A549 (cell line): ENCODE results near the gene SUN1. TPM values are rescaled to one million over a fixed set of nuclear protein-coding genes. Genes with fewer than 3 reads are reported as not detected.
A peak's percentile ranks its signal among the peaks of the same experiment; 100 is the strongest.

Source experiments
- ATAC-seq, 2 experiments: fragments of 200-7000 bp in 1 of 2; fragments of >200 bp in 1 of 2; cut with Nextera tagmentation in 1 of 2; cut with Tn5 transposase in 1 of 2; 3 replicates each; pipeline versions ENCODE4 v1.8.0 to v1.9.1; 2018 to 2020; ENCODE audit warnings: mild to moderate bottlenecking in 1 of 2, moderate library complexity in 1 of 2
- CTCF ChIA-PET: fragments of 300-600 bp; sonication (Branson Sonifier 250); formaldehyde crosslinking; extraction: SDS; loops from one replicate; lab custom pipeline; 2021; ENCODE audit warnings: antibody characterized with exemption, inconsistent platforms; lab: Yijun Ruan, JAX
- POLR2A ChIA-PET: fragments of 350-600 bp; formaldehyde crosslinking; extraction: SDS; loops from one replicate; lab custom pipeline; 2021; ENCODE audit warnings: antibody characterized with exemption, inconsistent platforms; lab: Yijun Ruan, JAX
- DNase-seq, 2 experiments: peaks; one replicate each; pipeline versions ENCODE4 v3.0.0 to v3.0.0-alpha.2; 2011 to 2016; ENCODE audit warnings: low read depth in 1 of 2, low spot score in 1 of 2
- FAIRE-seq: peaks from 2 replicates; lab custom pipeline; 2011; peaks lifted over from hg19 to GRCh38; lab: Jason Lieb, UNC
- H3K27ac ChIP-seq, 2 experiments: fragments of >200 bp; sonication (Bioruptor Twin); formaldehyde crosslinking; 3 replicates each; pipeline ENCODE4 v1.5.1; 2016 to 2017
- H3K4me1 ChIP-seq: fragments of >200 bp; sonication (Bioruptor Twin); formaldehyde crosslinking; 3 replicates; pipeline ENCODE4 v1.6.1; 2016
- H3K4me2 ChIP-seq: fragments of >200 bp; sonication (Bioruptor Twin); formaldehyde crosslinking; 3 replicates; pipeline ENCODE4 v1.6.1; 2016
- H3K4me3 ChIP-seq: fragments of >200 bp; sonication (Bioruptor Twin); formaldehyde crosslinking; 3 replicates; pipeline ENCODE4 v1.5.1; 2016
- H3K9me3 ChIP-seq: fragments of >200 bp; sonication (Bioruptor Twin); formaldehyde crosslinking; 3 replicates; pipeline ENCODE4 v1.6.1; 2016
- ATOH8 ChIP-seq: fragments of 250-450 bp; sonication (Bioruptor Pico); IDR thresholded peaks from 2 replicates; pipeline ENCODE4 v1.5.0; 2020; ENCODE audit warnings: low read depth, mild to moderate bottlenecking, moderate library complexity
- BCL3 ChIP-seq: fragments of >200 bp; sonication (Bioruptor Twin); formaldehyde crosslinking; IDR thresholded peaks from 3 replicates; pipeline ENCODE4 v1.6.1; 2016
- CEBPB ChIP-seq, 2 experiments: fragments of >200 bp in 1 of 2; sonication (Bioruptor Twin) in 1 of 2; formaldehyde crosslinking in 1 of 2; IDR thresholded peaks; 2 replicates each; pipeline ENCODE4 v1.6.1; 2012 to 2016
- CHD4 ChIP-seq: fragments of 200-600 bp; sonication (generic); IDR thresholded peaks from 2 replicates; pipeline ENCODE4 v1.6.1; 2016; ENCODE audit warnings: antibody characterized with exemption, mild to moderate bottlenecking, borderline replicate concordance
- EHF ChIP-seq: fragments of 250-450 bp; sonication (Bioruptor Pico); IDR thresholded peaks from 2 replicates; pipeline ENCODE4 v1.5.0; 2020; ENCODE audit warnings: mild to moderate bottlenecking
- EHMT2 ChIP-seq: fragments of 200-600 bp; sonication (generic); IDR thresholded peaks from 2 replicates; pipeline ENCODE4 v1.6.1; 2016; ENCODE audit warnings: antibody characterized with exemption, low read depth, mild to moderate bottlenecking, moderate library complexity
- EP300 ChIP-seq, 2 experiments: fragments of >200 bp; sonication (Bioruptor Twin); formaldehyde crosslinking; IDR thresholded peaks; 2 replicates in 1 of 2; 3 replicates in 1 of 2; pipeline ENCODE4 v1.6.1; 2016 to 2017
- FOSB ChIP-seq: fragments of 250-450 bp; sonication (Bioruptor Pico); IDR thresholded peaks from 2 replicates; pipeline ENCODE4 v1.5.0; 2020; ENCODE audit warnings: mild to moderate bottlenecking, moderate library complexity
- FOSL2 ChIP-seq, 2 experiments: fragments of 450-650 bp in 1 of 2; fragments of >200 bp in 1 of 2; sonication (Bioruptor Twin) in 1 of 2; formaldehyde crosslinking; IDR thresholded peaks; 2 replicates each; pipeline versions ENCODE4 v1.5.0 to v1.6.1; 2016 to 2020; ENCODE audit warnings: mild to moderate bottlenecking in 1 of 2, moderate library complexity in 1 of 2
- FOXS1 ChIP-seq: fragments of 250-450 bp; sonication (Bioruptor Pico); IDR thresholded peaks from 2 replicates; pipeline ENCODE4 v1.5.0; 2020; ENCODE audit warnings: mild to moderate bottlenecking, moderate library complexity
- GATA3 ChIP-seq: IDR thresholded peaks from 2 replicates; pipeline ENCODE4 v1.6.1; 2012; ENCODE audit warnings: borderline replicate concordance
- HDAC2 ChIP-seq: fragments of 200-600 bp; sonication (generic); IDR thresholded peaks from 2 replicates; pipeline ENCODE4 v1.6.1; 2016
- HES2 ChIP-seq: fragments of >200 bp; sonication (Bioruptor Twin); formaldehyde crosslinking; IDR thresholded peaks from 2 replicates; pipeline ENCODE4 v1.6.1; 2016
- HEYL ChIP-seq: fragments of 250-450 bp; sonication (Bioruptor Pico); IDR thresholded peaks from 2 replicates; pipeline ENCODE4 v1.8.0; 2021; ENCODE audit warnings: mild to moderate bottlenecking, moderate library complexity
- HOXB13 ChIP-seq: fragments of 250-450 bp; sonication (Bioruptor Pico); IDR thresholded peaks from 2 replicates; pipeline ENCODE4 v1.5.0; 2020; ENCODE audit warnings: low read depth, mild to moderate bottlenecking, moderate library complexity
- KDM1A ChIP-seq: fragments of 200-600 bp; sonication (generic); IDR thresholded peaks from 2 replicates; pipeline ENCODE4 v1.6.1; 2016; ENCODE audit warnings: low read depth, mild to moderate bottlenecking
- KDM5A ChIP-seq: fragments of 200-600 bp; sonication (generic); IDR thresholded peaks from 2 replicates; pipeline ENCODE4 v1.6.1; 2016; ENCODE audit warnings: antibody characterized with exemption, mild to moderate bottlenecking
- MAX ChIP-seq: IDR thresholded peaks from 2 replicates; pipeline ENCODE4 v1.6.1; 2012
- MAZ ChIP-seq: fragments of 150-350 bp; IDR thresholded peaks from 2 replicates; pipeline ENCODE4 v1.6.1; 2014; ENCODE audit warnings: antibody characterized with exemption, low read depth, low read length, borderline replicate concordance
- NPAS2 ChIP-seq: fragments of 250-450 bp; sonication (Bioruptor Pico); IDR thresholded peaks from 2 replicates; pipeline ENCODE4 v1.8.0; 2022; ENCODE audit warnings: mild to moderate bottlenecking, moderate library complexity, borderline replicate concordance
- NR3C1 ChIP-seq: fragments of >200 bp; sonication (Bioruptor Twin); formaldehyde crosslinking; IDR thresholded peaks from 3 replicates; pipeline ENCODE4 v1.6.1; 2017
- RARB ChIP-seq: fragments of 250-450 bp; sonication (Bioruptor Pico); IDR thresholded peaks from 2 replicates; pipeline ENCODE4 v1.8.0; 2021; ENCODE audit warnings: mild to moderate bottlenecking, moderate library complexity
- REST ChIP-seq: fragments of 200-600 bp; sonication (generic); IDR thresholded peaks from 2 replicates; pipeline ENCODE4 v1.6.1; 2016; ENCODE audit warnings: antibody characterized with exemption, mild to moderate bottlenecking, moderate library complexity
- RFX5 ChIP-seq: fragments of 450-650 bp; IDR thresholded peaks from 2 replicates; pipeline ENCODE4 v1.7.1; 2014; ENCODE audit warnings: antibody characterized with exemption, mild to moderate bottlenecking, moderate library complexity
- RNF2 ChIP-seq: fragments of 200-600 bp; sonication (generic); IDR thresholded peaks from 2 replicates; pipeline ENCODE4 v1.6.1; 2016; ENCODE audit warnings: low read depth, mild to moderate bottlenecking, antibody characterized with exemption, moderate library complexity, borderline replicate concordance
- SMC3 ChIP-seq: fragments of >200 bp; sonication (Bioruptor Twin); formaldehyde crosslinking; IDR thresholded peaks from 3 replicates; pipeline ENCODE4 v1.6.1; 2018; ENCODE audit warnings: inconsistent platforms
- TP53 ChIP-seq: fragments of 250-450 bp; sonication (Bioruptor Pico); IDR thresholded peaks from 2 replicates; pipeline ENCODE4 v1.5.0; 2021; ENCODE audit warnings: mild to moderate bottlenecking, moderate library complexity
- ZSCAN20 ChIP-seq: fragments of 250-450 bp; sonication (Bioruptor Pico); IDR thresholded peaks from 2 replicates; pipeline ENCODE4 v1.8.0; 2022; ENCODE audit warnings: mild to moderate bottlenecking, moderate library complexity
- WGBS: methylation state at CpG from one replicate; pipeline ENCODE4 v1.1.6; 2017; ENCODE audit errors: missing lambda C conversion rate; 5-methylcytosine and 5-hydroxymethylcytosine counted together
- polyA plus RNA-seq, 4 experiments: library from polyadenylated mRNA; depleted of rRNA in 3 of 4; stranded (reverse); fragments of >200 nt; fragmentation: RNase III in 1 of 4; extraction: RNeasy Plus Mini Kit Qiagen cat#74134 plus additional on column Dnase treatment in 1 of 4; gene quantifications; 2 replicates in 3 of 4; 3 replicates in 1 of 4; pipeline ENCODE4 v1.2.3, GENCODE V29; 2011 to 2017

SUN1 gene
- polyA plus RNA-seq, 2 of the 4 experiments (the other 2 are of a cell fraction): 60.7 to 130 TPM

GRCh38 chr7:832968-833424, 720 bp downstream of the SUN1 start:
- no peak for ATAC-seq
- Histone ChIP-seq H3K9me3 (no peaks in the 10 kb centered on the region), H3K4me2 (peak overlapping the region; percentile 77), H3K4me1 (peaks cover 36% of the 10 kb centered on the region), H3K4me3 (no peak overlapping the region)
- ChIA-PET POLR2A (no interaction called here), CTCF (interaction anchor here (0.7 to 3.3 kb wide), 6 partner anchors 11 to 511 kb away, joined by 3 to 16 read pairs (median 4); no protein-coding TSS in a partner anchor)
- no peak for FAIRE-seq
- WGBS: 84% methylated on average over 15 of the region's 15 CpGs
- TF ChIP-seq NR3C1: no peak
- TF ChIP-seq TP53: no peak
- TF ChIP-seq RNF2: no peak
- TF ChIP-seq SMC3: no peak
- TF ChIP-seq MAZ: no peak
- TF ChIP-seq HOXB13 (CRISPR knock-in tag): no peak
- TF ChIP-seq, all 56 proteins: peak for 0
- no peak for DNase-seq
- H3K27ac ChIP-seq: peak overlapping the region in 1 of 2 experiments; percentile 37; a peak in 1 of 6 replicates

- CTCF ChIA-PET: interaction anchor here (1.4 to 3.3 kb wide), 3 partner anchors 18 to 512 kb away, joined by 3 to 16 read pairs (median 5); no protein-coding TSS in a partner anchor
- DNase-seq (no peak), ATAC-seq (no peak), FAIRE-seq (no peak)
- Histone ChIP-seq H3K9me3 (no peaks in the 10 kb centered on the region), H3K4me2 (no peak overlapping the region), H3K4me3 (no peak overlapping the region), H3K27ac (peak overlapping the region in 1 of 2 experiments; percentile 21; a peak in 1 of 6 replicates), H3K4me1 (peaks cover 36% of the 10 kb centered on the region)
- POLR2A ChIA-PET: no interaction called here
- WGBS: 93% methylated on average over 8 of the region's 8 CpGs
- no peak for TF ChIP-seq KDM5A
- TF ChIP-seq CEBPB (IDR thresholded peaks at IDR 0.05): no peak
- no peak for TF ChIP-seq EHMT2
- no peak for TF ChIP-seq HOXB13 (CRISPR knock-in tag)
- no peak for TF ChIP-seq HEYL (CRISPR knock-in tag)
- TF ChIP-seq RNF2: no peak
- TF ChIP-seq FOSB (CRISPR knock-in tag): no peak
- no peak for TF ChIP-seq ZSCAN20 (CRISPR knock-in tag)
- TF ChIP-seq NR3C1: no peak
- no peak for TF ChIP-seq SMC3
- no peak for TF ChIP-seq MAX
- TF ChIP-seq HDAC2: no peak
- no peak for TF ChIP-seq NPAS2 (CRISPR knock-in tag)
- TF ChIP-seq RARB (CRISPR knock-in tag): no peak
- TF ChIP-seq HES2: no peak
- no peak for TF ChIP-seq EHF (CRISPR knock-in tag)
- no peak for TF ChIP-seq FOSL2 (IDR thresholded peaks at IDR 0.05)
- no peak for TF ChIP-seq FOSL2 (CRISPR knock-in tag; IDR thresholded peaks at IDR 0.05)
- TF ChIP-seq, all 56 proteins: peak for 0
These were observed 1.5 kb downstream of the SUN1 start for GRCh38 chr7:833601-834258.

GRCh38 chr7:834277-834676, 2.0 kb downstream of the SUN1 start:
- no peak overlapping the region for H3K4me3 ChIP-seq
- no peaks in the 10 kb centered on the region for H3K9me3 ChIP-seq
- ChIA-PET POLR2A (no interaction called here), CTCF (interaction anchor here (2.1 to 3.3 kb wide), 2 partner anchors 18 to 39 kb away, joined by 5 to 16 read pairs; no protein-coding TSS in a partner anchor)
- no peak for DNase-seq
- WGBS: 92% methylated on average over 12 of the region's 12 CpGs
- FAIRE-seq: no peak
- no peak overlapping the region for H3K4me2 ChIP-seq
- ATAC-seq: no peak
- H3K27ac ChIP-seq: no peak overlapping the region
- peaks cover 36% of the 10 kb centered on the region for H3K4me1 ChIP-seq
- TF ChIP-seq ATOH8 (CRISPR knock-in tag) (no peak), BCL3 (no peak), ZSCAN20 (CRISPR knock-in tag) (no peak), RFX5 (no peak), TP53 (no peak), GATA3 (no peak), REST (no peak), FOXS1 (CRISPR knock-in tag) (no peak), CHD4 (no peak), EP300 (IDR thresholded peaks at IDR 0.05) (no peak), EHF (CRISPR knock-in tag) (no peak), KDM1A (no peak)
